Femur (tissue), 1 donor: Measurements from ENCODE around the gene DYNLT2.

Source experiments
- DNase-seq: peaks from one replicate; pipeline ENCODE4 v3.0.0-alpha.2; 2017

DYNLT2 gene, protein sequence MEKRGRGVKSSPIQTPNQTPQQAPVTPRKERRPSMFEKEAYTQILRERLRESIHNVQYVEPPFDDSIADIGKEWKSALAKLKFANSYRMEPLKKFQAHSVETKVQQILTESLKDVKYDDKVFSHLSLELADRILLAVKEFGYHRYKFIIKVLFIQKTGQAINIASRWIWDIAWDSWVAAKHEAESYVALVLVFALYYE

DNA sequence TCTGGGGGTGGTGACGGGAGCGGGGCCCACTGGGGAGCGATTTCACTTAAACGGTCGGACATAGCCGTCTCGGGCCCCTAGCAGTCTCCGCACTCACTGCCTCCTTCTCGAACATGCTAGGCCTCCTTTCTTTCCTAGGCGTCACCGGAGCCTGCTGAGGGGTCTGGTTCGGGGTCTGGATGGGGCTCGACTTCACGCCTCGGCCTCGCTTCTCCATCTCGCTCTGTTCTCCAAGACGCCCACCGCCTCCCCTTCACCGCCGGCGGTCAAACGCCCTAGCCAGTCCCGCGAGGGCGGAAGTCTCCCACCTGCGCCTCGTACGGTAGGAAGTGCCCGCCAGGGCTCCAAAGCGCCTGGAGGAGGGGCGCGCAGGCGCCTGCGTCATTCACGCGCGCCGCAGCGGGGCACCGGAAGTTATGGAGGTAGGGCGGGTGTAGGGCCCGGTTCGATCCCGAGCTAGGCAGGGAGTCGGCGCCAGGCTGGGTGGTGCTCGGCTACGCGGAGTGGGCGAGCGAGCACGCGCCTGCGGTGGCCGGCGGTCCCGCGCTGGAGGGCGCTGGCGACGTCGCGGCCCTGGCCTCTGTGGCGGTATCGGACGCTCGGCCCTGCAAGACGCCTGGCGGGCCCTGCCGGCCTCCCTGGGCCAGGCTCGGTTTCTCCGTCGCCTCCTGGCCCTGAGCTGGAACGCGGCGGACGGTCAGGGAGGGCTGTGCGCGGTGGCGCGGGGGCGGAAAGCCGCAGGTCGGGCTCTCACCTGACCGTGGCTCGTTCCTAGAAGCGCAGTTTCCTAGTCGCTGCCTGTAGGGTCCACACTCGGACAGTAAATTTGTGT is at the start of gene DYNLT2, which contains the start of gene ERMARD:
DYNLT2 (minus strand) TSS at position 331 of the 832 bp plus-strand sequence; CDS start at position 217, 114 bp downstream.
ERMARD (plus strand) TSS at position 381 of the 832 bp plus-strand sequence; CDS start at position 417, 36 bp downstream.
- DNase-seq, result peak; percentile 96

DNA sequence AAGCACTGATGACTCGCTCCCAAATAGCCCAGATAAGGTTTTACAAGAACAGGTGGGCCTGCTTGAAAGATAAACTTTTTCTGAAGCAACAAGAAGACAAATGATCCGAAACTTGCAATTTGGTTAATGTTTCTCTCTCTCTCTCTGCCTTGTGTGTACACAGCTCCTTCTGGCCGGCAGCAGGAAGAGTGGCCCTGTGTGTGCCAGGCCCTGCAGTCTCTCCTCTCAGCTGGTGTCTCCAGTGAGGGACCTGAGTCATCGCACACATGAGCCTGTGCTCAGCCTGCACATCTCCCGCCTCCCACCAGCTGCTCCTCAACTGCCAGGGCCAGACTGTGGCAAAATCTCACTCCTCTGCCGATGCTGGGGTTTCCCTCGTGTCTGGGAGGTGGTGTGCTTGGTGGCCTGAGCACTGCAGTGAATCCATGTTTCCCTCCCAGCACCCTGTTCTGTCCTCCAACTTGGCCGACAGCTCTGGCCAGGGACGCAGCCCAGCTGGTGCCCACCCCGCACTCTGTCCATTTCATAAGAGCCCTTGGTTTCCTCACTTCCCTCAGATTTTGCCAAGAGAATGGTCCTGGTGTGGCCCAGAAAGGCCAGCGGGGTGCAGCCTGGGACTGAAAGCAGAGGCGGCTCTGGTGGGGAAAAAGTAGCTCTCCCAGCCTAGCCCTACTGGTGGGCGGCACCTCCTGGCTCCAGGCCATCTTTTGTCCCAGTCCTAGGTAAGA is 49.5 kb upstream of the DYNLT2 start:
- DNase-seq, result peak; percentile 29

DNA sequence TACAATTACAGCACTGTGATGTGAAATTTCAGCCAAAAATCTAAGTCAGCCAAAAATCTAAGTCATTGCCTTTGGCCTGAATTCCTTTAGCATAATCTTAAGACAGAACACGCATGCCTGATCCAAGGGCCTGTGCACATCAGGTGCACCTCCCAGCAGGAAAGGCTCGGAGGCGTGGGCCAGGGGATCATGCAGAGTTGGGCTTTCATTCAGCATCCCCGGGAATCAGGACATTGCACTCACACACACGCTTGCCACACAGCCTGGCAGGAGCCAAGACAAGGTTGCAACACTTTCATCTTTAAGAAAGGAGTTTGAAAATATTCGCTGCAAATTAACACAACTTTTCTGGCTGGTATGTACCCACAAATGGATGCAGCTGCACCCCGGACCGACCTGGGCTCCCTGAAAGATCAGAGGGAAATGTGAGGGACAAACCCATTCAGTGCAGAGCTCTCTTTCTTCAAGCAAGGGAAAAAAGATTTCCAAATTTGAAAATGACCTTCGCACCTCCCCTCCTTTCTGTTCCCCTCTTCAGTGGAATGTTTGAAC is 48.8 kb upstream of the DYNLT2 start:
- DNase-seq, result peak; percentile 10

DNA sequence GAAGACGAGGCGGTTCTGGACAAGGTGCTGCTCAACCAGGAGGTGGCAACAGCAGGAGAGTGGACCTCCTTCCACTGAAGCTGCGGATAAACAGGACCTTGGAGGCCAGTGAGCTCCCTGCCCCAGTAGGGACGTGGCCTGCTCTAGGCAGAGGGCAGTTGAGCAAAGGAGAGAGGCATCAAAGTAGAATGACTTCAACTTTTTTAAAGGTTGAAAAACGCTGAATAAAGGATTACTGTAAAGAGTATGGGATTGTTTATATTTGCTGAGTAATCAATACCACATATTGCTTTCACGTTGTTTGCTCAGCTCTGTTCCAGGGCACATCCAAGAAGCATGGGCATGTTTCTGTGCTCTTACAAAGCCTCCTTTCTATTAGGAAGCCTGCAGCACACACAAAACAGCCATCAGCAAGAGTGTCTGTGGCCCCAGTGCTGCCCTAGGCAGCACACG is 48.1 kb upstream of the DYNLT2 start:
- DNase-seq, result peak; percentile 4

DNA sequence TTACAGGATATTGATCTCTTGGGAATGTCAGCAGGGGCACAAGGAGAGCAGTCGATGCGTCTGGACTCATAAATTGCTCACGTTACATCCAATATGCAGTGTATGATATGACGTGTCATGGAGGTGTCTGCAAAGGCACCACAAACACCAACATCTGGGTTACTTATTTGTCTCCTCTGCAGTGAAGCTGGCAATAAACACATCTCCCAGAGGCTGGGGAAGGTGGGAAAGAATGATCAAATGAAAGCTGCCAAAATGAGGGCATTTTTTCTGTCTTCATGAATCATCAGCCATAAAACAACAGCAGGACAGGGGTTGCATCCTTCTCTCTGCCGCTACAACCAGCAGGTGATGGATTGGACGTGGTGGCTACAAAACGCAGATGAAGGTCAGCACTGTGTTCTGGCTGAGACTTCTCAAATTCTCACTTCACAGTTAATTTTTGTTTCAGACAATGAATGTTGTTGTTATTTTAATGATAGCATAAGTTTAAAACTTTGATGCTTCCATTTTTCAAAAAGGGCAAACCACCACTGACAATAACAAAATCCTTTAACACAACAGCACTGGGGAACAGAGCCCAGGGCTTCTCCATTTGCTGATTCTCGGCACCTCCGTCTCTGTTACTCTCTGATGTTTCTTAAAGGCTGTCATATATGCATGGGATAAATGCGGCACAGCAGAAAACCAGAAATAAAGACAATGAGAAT is 47.5 kb upstream of the DYNLT2 start:
- no peak for DNase-seq

DNA sequence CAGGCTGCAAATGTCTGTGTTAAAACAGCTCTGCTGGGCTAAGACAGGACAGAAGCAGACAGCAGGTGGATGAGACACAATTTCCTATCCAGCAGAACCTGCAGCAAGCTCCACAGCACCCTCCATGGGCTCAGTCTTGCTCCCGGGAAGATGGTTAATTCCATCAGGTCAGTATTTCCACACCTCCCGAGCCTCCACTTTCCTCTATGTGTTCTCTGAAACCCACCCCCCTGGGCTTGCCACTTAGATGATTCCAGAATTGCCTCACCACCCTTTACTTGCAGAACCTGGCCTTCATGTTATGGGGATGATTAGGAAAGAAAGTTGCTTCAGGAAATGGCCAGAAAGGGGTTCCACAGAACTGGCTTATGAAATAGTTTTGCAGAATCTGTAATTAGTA is 43.8 kb upstream of the DYNLT2 start:
- DNase-seq, result peak; percentile 9

DNA sequence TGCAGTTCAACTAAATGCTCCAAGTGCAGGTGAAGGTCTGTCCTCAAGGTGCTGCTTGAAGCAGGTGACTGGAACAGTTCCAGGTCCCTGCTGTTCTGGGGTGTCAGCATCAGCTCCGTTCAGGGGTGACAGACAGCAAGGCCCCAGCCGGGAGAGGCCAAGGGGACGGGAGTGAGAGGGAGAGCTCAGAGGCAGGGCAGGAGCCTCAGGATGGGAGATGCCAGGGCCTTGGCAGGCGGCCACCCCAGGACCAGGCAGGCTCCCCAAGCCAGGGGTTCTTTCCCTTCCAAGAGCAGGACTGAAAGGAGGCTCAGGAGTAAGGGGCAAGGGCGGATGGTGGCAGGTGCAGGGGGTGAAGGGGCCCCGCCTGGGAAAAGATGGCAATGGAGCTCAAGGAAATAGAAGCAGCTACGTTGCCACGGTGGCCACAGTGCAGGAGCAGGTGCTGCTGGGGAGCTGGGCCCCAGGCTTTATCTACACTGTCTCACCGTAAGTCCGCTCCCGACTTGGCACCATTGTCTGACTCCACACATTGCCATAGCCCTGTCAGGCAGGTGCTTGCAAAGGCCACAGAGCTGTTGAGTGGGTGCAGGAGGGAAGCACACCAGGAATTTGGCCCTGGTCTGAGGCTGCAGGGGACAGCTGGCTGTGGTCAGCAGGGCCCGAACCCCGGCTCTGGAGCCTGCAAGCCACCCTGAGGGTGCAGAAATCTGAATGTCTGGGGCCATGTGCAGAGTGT is 43.1 kb upstream of the DYNLT2 start:
- DNase-seq, result peak; percentile 13

DNA sequence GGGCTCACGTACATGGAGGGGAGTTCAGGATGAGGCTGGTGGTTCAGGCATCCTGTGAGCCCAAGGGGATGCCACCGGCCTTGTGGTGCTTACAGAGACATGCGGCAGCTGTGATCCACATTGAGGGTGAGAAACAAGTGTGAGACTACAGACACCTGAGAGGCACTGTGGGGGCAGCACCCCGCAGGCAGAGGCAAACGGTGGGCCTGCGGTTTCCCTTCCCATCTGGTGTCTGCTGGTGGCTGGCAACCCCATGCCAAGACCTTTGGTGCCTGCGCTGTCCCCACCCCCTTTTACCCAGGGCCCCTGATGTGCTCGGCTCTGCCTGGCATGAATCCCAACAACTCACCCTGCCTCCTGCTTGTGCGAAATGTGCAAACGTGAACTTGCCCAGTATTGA is 42.0 kb upstream of the DYNLT2 start:
- DNase-seq, result peak; percentile 6

DNA sequence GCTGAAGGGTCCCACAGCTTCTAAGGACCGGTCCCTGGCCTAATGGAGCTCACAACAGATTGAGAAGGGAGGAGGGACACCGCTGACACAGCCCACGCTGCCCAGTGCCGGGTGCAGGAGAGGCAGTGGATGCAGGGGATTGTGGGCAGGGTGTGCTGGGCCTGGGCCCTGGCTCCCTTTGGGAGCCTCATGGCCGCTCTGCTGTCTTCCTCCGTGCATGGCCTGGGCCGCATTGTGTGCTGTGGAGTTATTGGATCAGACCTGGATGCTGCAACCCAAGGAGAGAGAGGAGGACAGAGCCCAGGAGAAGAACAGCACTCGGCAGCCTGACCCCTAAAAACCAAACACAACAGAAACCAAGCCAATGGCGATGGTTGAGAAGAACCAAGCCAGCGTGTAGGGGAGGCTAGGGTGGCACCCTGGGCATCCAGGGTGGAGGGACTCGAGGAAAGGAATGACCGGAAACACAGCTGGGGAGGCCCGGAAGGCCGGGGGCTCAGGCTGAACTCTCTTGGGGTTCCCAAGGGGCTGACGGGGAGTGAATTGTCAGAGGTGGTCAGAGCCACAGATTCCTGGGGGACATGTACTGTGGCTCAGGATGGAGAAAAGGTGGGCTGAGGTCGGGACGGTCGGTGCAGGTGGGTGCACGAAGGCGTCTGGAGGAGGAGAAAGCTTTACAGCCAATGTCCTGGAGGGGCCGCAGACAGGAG is 41.1 kb upstream of the DYNLT2 start:
- no peak for DNase-seq

DNA sequence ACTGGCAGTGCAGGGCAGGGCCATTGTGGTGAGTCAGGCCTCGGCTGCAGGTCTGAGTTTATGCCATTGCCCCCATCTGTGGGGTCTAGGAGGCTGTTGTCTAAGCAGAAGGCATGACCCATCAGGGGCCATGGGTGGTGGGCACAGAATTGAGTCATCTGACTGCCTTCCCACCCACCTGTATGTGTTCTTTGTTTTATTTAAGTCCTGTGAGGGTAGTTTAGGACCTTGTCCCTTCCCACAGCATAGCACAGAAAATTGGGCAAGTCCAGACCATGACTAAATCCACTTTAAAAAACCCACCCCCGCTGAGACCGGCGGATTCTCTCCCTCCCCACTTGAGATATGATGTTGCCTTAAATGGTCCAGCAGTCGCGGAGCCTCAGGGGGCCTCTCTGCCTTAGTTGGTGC is 40.4 kb upstream of the DYNLT2 start:
- peak; percentile 18 for DNase-seq

DNA sequence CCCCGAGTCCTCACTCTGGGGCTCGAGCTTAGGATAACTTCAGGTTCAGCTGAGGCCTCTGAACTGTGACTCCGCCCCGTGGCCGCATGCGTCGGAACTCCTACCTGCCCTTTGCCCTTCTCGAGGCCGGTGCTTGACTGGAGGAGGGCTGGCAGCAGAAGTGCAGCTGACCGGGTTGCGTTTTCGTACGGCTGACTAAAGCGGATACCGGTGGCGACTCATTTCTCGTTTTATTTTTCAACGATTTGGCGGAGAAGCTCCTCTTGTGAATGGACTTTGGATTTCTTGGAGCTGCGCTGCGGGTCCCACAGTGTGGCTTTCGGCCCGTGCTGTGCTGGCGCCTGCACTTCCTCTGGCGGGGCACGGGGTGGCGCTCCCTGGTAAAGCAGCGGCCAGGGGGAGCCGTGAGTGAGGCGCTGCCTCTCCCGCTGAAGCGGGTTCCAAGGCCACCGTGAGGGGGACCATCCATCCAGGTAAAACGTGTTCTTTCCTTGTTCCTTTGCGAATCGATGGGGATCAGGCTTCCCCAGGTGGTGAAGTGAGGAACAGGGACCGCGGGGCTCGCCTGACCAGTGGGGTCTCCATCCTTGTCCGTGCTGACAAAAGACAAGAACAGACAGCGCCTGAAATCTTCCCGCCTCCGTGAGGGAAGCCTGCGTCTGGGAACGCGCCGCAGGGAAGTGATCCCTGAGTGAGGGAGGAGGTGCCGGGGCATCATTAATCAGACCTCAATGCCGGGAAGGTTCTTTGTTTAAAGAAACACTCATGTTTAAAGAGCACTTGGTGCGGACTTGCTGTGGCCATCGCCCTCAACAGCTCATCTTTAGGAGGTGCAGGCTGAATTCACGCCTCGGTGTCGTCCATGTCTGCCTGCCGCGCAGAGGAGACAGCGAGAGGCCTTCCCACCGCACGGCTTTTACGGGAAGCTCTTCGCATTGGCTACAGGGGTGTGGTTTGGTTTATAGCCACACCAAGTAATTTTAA is 38.9 kb upstream of the DYNLT2 start:
- DNase-seq, result peak; percentile 87

DNA sequence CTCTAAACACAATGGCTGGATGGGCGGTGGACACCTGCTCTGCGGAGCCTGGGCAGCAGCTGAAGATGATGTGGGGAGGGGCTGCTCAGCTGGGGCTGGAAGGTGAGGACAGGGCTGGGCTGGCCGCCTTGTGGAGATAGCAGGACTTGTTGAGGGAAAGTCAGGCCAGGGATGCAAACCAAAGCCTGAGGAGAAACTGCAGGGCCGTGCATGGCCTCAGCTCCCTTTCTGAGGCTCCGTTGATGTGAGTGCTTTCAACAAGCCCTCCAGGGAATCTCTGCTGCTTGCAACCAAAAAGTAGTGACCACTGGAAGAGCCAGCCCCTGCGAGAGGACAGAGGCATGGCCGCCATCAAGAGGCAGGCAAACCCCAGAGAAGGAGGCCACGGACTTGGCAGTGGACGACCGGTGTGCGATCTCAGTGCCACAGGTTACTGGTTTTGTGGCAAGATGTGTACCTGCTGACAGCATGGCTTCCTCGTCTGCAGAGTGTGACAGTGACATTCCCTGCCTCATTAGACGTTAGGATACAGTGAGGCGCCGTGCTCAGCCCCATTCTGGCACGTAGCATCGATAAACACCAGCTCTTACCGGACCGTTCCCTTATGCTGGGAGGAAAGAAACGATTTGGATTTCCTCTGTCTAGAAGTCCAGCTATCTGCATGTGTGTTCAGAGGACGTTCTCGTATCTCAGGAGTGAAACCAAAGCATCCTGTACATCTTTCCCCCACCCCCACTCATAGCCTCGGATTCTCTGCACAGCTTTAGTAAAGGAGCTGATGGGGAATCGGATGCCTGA is 38.0 kb upstream of the DYNLT2 start:
- peak; percentile 22 for DNase-seq

DNA sequence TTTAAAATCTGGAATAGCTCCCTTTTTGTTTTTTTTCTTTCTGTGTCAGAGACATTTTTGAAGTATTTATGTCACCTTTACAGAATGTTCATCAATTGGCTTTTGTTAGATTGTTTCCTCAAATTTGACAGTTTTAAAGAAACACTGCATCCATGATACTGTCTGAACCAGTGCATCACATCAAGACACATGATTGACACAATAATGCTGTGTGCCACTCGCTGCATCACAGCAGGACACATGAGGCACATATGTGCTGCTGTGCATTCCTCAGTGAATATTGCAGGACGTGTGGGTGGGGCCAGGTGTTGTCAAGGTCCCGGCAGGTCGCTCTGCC is 37.4 kb upstream of the DYNLT2 start:
- DNase-seq, result no peak

DNA sequence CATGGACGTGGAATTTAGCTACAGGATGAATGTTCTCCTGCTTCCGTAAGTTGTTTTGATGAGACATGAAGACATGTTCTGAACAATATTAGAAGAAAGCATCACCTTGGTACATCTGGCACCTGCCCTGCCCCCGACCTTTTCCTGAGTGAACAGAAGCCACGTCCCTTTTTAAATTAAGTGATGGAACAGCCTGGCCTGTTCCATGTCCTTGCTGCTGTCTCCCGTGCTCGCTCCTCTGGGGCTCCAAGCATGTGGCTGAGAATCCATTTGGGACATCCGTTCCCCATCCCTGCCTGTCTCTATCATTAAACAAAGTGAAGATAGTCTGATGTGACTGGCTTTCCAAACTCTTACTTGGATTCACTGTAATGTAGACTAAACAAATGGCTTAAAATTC is 36.4 kb upstream of the DYNLT2 start:
- DNase-seq, result peak; percentile 5

DNA sequence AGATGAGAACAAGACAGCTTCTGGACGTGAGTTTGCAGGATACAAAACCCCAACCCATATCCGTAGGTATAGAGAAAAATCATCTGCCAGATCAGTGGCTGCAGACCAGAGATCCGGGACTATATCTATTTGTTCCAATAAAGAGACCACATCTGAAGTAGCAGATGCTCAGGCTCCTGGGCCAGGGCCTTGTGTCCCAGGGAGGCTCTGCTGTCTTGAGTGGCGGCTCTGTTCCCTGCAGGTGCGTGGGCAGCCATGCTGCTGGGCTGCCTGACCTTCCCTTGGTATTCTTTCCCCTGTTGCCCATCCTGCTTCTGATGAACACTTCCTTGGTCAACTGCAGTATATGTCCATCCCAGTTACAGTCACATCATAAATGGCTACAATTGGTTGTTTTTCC is 35.0 kb upstream of the DYNLT2 start:
- peak; percentile 7 for DNase-seq

DNA sequence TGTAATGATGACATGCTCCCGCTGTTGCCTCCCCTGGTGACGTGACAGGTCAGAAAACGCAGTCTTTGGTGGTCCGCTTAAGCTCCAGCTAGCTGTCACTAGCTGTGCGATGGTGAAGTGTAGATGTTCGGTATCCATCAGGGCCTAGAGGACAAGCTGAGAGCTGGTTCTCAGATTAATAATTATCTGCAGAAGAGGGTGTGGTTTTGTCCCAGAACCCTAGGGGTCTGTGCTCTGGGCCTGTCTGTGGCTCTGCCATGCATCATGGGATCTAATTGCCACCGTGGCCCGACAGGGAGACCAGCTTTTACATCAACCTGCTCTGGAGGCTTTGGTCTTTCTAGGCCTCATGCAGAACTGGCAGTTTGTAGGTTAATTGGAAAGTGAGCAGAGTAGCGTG is 34.2 kb upstream of the DYNLT2 start:
- DNase-seq, result peak; percentile 8

DNA sequence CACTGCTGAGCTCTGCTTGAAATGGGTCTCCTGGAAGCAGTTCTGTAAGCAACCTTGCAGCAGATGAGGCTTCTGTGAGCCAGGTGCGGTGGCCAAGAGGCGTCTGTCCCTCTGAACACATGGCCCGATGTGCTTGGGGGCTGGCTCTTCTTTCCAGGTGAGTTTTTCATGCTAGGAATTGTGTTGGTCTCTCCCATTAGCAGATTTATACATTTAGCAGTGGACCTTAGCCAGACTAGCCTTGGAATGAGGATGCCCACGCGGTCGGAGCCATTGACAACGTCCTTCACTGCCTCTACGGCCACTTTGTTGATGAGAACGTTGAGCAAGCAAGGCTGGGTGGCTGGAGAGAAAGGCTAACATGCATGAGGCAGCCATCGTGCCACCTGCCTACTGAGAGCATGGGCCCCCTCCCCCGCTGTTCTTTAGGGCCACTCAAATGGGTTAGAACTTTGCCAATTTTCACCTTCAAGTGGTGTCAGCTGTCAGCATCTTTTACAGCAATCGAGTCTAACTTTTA is 33.5 kb upstream of the DYNLT2 start:
- peak; percentile 5 for DNase-seq

DNA sequence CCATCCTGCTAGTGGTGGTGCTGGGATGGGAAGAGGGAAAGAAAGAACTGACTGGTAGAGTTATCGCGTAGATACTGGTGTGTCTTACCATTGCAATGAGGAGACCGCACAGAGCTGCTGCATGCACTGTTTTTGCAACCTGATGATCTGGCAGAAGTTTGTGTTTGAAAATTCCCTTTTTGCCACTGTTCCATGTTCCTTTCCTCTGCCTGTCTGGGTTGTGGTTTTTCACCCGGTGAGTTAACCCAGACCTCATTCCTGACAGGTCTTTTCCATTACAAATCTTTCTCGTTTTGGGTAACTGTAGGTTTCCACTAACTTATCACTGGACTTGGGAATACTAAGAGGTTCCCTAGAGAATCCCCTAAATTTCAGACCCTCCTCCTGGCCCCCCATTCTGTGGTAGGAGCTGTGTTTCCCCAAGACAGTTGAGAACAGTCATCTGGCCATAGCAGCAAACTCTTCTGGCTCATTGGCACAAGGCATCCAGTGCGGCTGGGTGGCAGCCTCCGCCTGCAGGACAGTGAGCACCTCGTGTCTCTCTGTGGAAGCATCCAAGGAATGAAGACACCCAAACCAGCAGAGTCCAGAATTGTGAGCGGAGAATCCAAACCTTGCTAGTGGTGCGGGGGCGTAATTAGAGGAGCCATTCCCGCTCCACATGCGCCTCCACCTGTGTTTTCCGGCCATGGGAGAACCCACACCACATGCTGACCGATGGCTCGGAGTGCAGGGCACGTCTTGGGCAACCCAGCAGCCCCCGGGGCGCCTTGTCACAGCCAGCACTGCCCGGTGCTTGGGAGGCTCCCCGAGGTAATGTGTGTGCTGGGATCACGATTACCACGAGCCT is 32.8 kb upstream of the DYNLT2 start:
- DNase-seq, result no peak
